NOMO-1 treated with DMSO at 0.1 percent for 48 hours (cell line): ENCODE data around the gene NEURL3.
A peak's percentile ranks its signal among the peaks of the same experiment; 100 is the strongest.

Experiments used
- DNase-seq: peaks from one replicate; lab custom pipeline; 2025; ENCODE audit not compliant: unreplicated experiment; lab: John Stamatoyannopoulos, UW

NEURL3 gene

GRCh38 chr2:96540136-96540535 is 35.0 kb upstream of the NEURL3 start:
- DNase-seq, result no peak

- no peak for DNase-seq
Observed at GRCh38 chr2:96539215-96539920, 34.2 kb upstream of the NEURL3 start.

- DNase-seq, result no peak
Observed at GRCh38 chr2:96538487-96539214, 33.5 kb upstream of the NEURL3 start.

- DNase-seq, result no peak
Observed at GRCh38 chr2:96537734-96538486, 32.8 kb upstream of the NEURL3 start.

- DNase-seq, result peak; percentile 90
Observed at GRCh38 chr2:96537066-96537733, 32.0 kb upstream of the NEURL3 start.

- DNase-seq, result peak; percentile 88
Observed at GRCh38 chr2:96536445-96537065, 31.4 kb upstream of the NEURL3 start, which contains the start of gene ARID5A. TSS of gene ARID5A (plus strand) at chr2:96536752. CDS start at chr2:96536827, 75 bp downstream.

GRCh38 chr2:96535331-96535730 is 30.2 kb upstream of the NEURL3 start:
- DNase-seq, result no peak

GRCh38 chr2:96534701-96535181 is 29.6 kb upstream of the NEURL3 start:
- no peak for DNase-seq

GRCh38 chr2:96534141-96534540 is 29.0 kb upstream of the NEURL3 start:
- DNase-seq, result no peak

- DNase-seq, result peak; percentile 65
Observed at GRCh38 chr2:96533292-96534073, 28.3 kb upstream of the NEURL3 start.

GRCh38 chr2:96532641-96533291 is 27.6 kb upstream of the NEURL3 start:
- no peak for DNase-seq

- peak; percentile 99 for DNase-seq
Observed at GRCh38 chr2:96531872-96532505, 26.8 kb upstream of the NEURL3 start.

- no peak for DNase-seq
Observed at GRCh38 chr2:96531366-96531765, 26.2 kb upstream of the NEURL3 start.

GRCh38 chr2:96530474-96531357 is 25.6 kb upstream of the NEURL3 start:
- no peak for DNase-seq

- DNase-seq, result no peak
Observed at GRCh38 chr2:96530144-96530430, 24.9 kb upstream of the NEURL3 start.

- no peak for DNase-seq
Observed at GRCh38 chr2:96529376-96530143, 24.4 kb upstream of the NEURL3 start.

- no peak for DNase-seq
Observed at GRCh38 chr2:96528700-96529375, 23.7 kb upstream of the NEURL3 start.
